Ascending aorta (tissue), 2 donors: Measurements from ENCODE around the gene IL20RA. TPM values are rescaled to one million over a fixed set of nuclear protein-coding genes. Genes with fewer than 3 reads are reported as not detected.

Source experiments
- DNase-seq, 2 donors: peaks; one replicate each; pipeline ENCODE4 v3.0.0-alpha.2; 2019; ENCODE audit warnings: low spot score in 2 of 2
- H3K27ac ChIP-seq, 2 donors: fragments of 200-600 bp; sonication (generic); one replicate each; pipeline ENCODE4 v1.5.1; 2016 to 2017; ENCODE audit warnings: mild to moderate bottlenecking in 1 of 2
- H3K27me3 ChIP-seq: fragments of 200-600 bp; sonication (generic); one replicate; pipeline ENCODE4 v1.5.1; 2017
- H3K36me3 ChIP-seq, 2 donors: fragments of 200-600 bp; sonication (generic); one replicate each; pipeline ENCODE4 v1.5.1; 2016
- H3K4me1 ChIP-seq, 2 donors: fragments of 200-600 bp; sonication (generic); one replicate each; pipeline ENCODE4 v1.5.1; 2016 to 2017; ENCODE audit warnings: mild to moderate bottlenecking in 1 of 2
- H3K4me3 ChIP-seq, 2 donors: fragments of 200-600 bp; sonication (generic); one replicate each; pipeline ENCODE4 v1.5.1; 2016 to 2017; ENCODE audit warnings: mild to moderate bottlenecking in 1 of 2
- H3K9me3 ChIP-seq, 2 donors: fragments of 200-600 bp; sonication (generic); one replicate each; pipeline ENCODE4 v1.5.1; 2016
- CTCF ChIP-seq, 3 experiments: fragments of 200-600 bp in 2 of 3; fragments of 450-650 bp in 1 of 3; sonication (generic) in 2 of 3; IDR thresholded peaks; one replicate each; pipeline ENCODE4 v1.5.1; 2016 to 2019; ENCODE audit warnings: antibody characterized with exemption in 3 of 3, mild to moderate bottlenecking in 1 of 3, moderate library complexity in 1 of 3
- intact Hi-C: fragments of 100-400 bp; cut with DNase I; formaldehyde crosslinking; loops from one replicate; pipeline ENCODE4 v1.15.1; 2023
- total RNA-seq: library from RNA; depleted of rRNA; stranded (reverse); fragments of >200 nt; gene quantifications from one replicate; pipeline ENCODE4 v1.1.0, GENCODE V29; 2016

Gene IL20RA
- total RNA-seq, 1 donor from 2014 or later, result not detected

GRCh38 chr6:137051790-137052472, 7.2 kb upstream of the IL20RA start:
- no peak overlapping the region for H3K27ac ChIP-seq
- H3K9me3 ChIP-seq, result no peaks in the 10 kb centered on the region
- no peak overlapping the region for H3K4me3 ChIP-seq
- H3K27me3 ChIP-seq, result no peaks in the 10 kb centered on the region
- H3K4me1 ChIP-seq, result no peaks in the 10 kb centered on the region
- no peaks in the 10 kb centered on the region for H3K36me3 ChIP-seq
- TF ChIP-seq CTCF (IDR thresholded peaks at IDR 0.05), result no peak
- no peak for DNase-seq
- intact Hi-C loops, result no loop called here

GRCh38 chr6:137049095-137049494, 4.3 kb upstream of the IL20RA start:
- H3K4me3 ChIP-seq, result no peak overlapping the region
- H3K36me3 ChIP-seq, result no peaks in the 10 kb centered on the region
- intact Hi-C loops, result no loop called here
- H3K4me1 ChIP-seq, result no peaks in the 10 kb centered on the region
- H3K27ac ChIP-seq, result no peak overlapping the region
- no peak for TF ChIP-seq CTCF (IDR thresholded peaks at IDR 0.05)
- no peaks in the 10 kb centered on the region for H3K27me3 ChIP-seq
- H3K9me3 ChIP-seq, result no peaks in the 10 kb centered on the region
- no peak for DNase-seq

GRCh38 chr6:137046871-137047412, 2.2 kb upstream of the IL20RA start:
- Histone ChIP-seq H3K36me3 (no peaks in the 10 kb centered on the region), H3K9me3 (no peaks in the 10 kb centered on the region), H3K27me3 (no peaks in the 10 kb centered on the region), H3K4me1 (no peaks in the 10 kb centered on the region), H3K27ac (no peak overlapping the region), H3K4me3 (no peak overlapping the region)
- no peak for DNase-seq
- TF ChIP-seq CTCF (IDR thresholded peaks at IDR 0.05), result no peak
- intact Hi-C loops, result no loop called here

- no peak for DNase-seq
- TF ChIP-seq CTCF (IDR thresholded peaks at IDR 0.05), result no peak
- intact Hi-C loops, result no loop called here
- H3K9me3 ChIP-seq, result no peaks in the 10 kb centered on the region
- peak overlapping the region in 1 of 2 donors; percentile 86 for H3K4me3 ChIP-seq
- no peaks in the 10 kb centered on the region for H3K36me3 ChIP-seq
- H3K4me1 ChIP-seq, result no peaks in the 10 kb centered on the region
- H3K27ac ChIP-seq, result no peak overlapping the region
- no peaks in the 10 kb centered on the region for H3K27me3 ChIP-seq
These were observed 541 bp upstream of the IL20RA start for GRCh38 chr6:137045222-137045789.

GRCh38 chr6:137043710-137044365, 927 bp downstream of the IL20RA start:
- H3K36me3 ChIP-seq, result no peaks in the 10 kb centered on the region
- intact Hi-C loops, result no loop called here
- H3K4me1 ChIP-seq, result no peaks in the 10 kb centered on the region
- no peak for DNase-seq
- peak overlapping the region; percentile 86 for H3K4me3 ChIP-seq
- no peaks in the 10 kb centered on the region for H3K9me3 ChIP-seq
- H3K27me3 ChIP-seq, result no peaks in the 10 kb centered on the region
- no peak for TF ChIP-seq CTCF (IDR thresholded peaks at IDR 0.05)
- no peak overlapping the region for H3K27ac ChIP-seq
